Lung (tissue), 12 donors: ENCODE results near the gene LRRK1. TPM values are rescaled to one million over a fixed set of nuclear protein-coding genes. Genes with fewer than 3 reads are reported as not detected.

ENCODE experiments used
- ATAC-seq: fragments of 200-7000 bp; cut with Tn5 transposase; one replicate; pipeline ENCODE4 v1.9.1; 2020; ENCODE audit warnings: moderate number of reproducible peaks; ENCODE audit not compliant: insufficient read depth, low FRiP score
- DNase-seq, 3 donors: peaks; one replicate each; pipeline ENCODE4 v3.0.0-alpha.2; 2013 to 2017
- H3K27ac ChIP-seq, 2 donors: one replicate each; pipeline ENCODE4 v1.5.1; 2013; ENCODE audit warnings: mild to moderate bottlenecking in 2 of 2, moderate library complexity in 2 of 2, control low read depth in 1 of 2, inconsistent platforms in 1 of 2, low read depth in 1 of 2, low read length in 1 of 2
- H3K27me3 ChIP-seq, 3 donors: one replicate each; pipeline ENCODE4 v1.5.1; 2013; ENCODE audit warnings: low read length in 2 of 3; ENCODE audit not compliant: control insufficient read depth in 3 of 3, insufficient read depth in 3 of 3
- H3K36me3 ChIP-seq, 4 donors: one replicate each; pipeline ENCODE4 v1.5.1; 2013; ENCODE audit warnings: low read length in 4 of 4, mild to moderate bottlenecking in 1 of 4, moderate library complexity in 1 of 4; ENCODE audit not compliant: control insufficient read depth in 4 of 4, insufficient read depth in 4 of 4
- H3K4me1 ChIP-seq, 5 donors: one replicate each; pipeline ENCODE4 v1.5.1; 2013; ENCODE audit warnings: low read length in 5 of 5, mild to moderate bottlenecking in 2 of 5, moderate library complexity in 1 of 5; ENCODE audit not compliant: control insufficient read depth in 5 of 5, insufficient read depth in 5 of 5
- H3K4me3 ChIP-seq: one replicate; pipeline ENCODE4 v1.5.1; 2013; ENCODE audit warnings: mild to moderate bottlenecking, control low read depth, moderate library complexity
- H3K9ac ChIP-seq, 2 donors: one replicate each; pipeline ENCODE4 v1.5.1; 2013; ENCODE audit warnings: low read length in 2 of 2, control low read depth in 1 of 2; ENCODE audit not compliant: insufficient read depth in 1 of 2
- H3K9me3 ChIP-seq, 4 donors: one replicate each; pipeline ENCODE4 v1.5.1; 2013; ENCODE audit warnings: low read length in 3 of 4, mild to moderate bottlenecking in 1 of 4, moderate library complexity in 1 of 4; ENCODE audit not compliant: control insufficient read depth in 4 of 4, insufficient read depth in 3 of 4
- CTCF ChIP-seq: IDR thresholded peaks from 2 replicates; pipeline ENCODE4 v1.5.1; 2012; ENCODE audit warnings: mild to moderate bottlenecking; ENCODE audit errors: control extremely low read depth, extremely low read depth
- WGBS, 2 donors: extraction: QIAGEN DNeasy Blood & Tissue Kit; methylation state at CpG; one replicate each; pipeline ENCODE4 v1.1.7; 2013; 5-methylcytosine and 5-hydroxymethylcytosine counted together
- polyA plus RNA-seq, 2 donors: library from polyadenylated mRNA; stranded (reverse); fragments of 200-250 nt; gene quantifications; one replicate each; pipeline ENCODE4 v1.2.1, GENCODE V29; 2013
- total RNA-seq, 2 donors: library from RNA; depleted of rRNA in 1 of 2; stranded (reverse); fragments of >200 nt in 1 of 2; gene quantifications; one replicate each; pipeline ENCODE4 v1.2.1, GENCODE V29; 2014 to 2021
- donor health status: control.
- donor health status: control.
- donor health status: Bipolar disorder and iron deficiency.
- donor health status: healthy.
- donor health status: DM: yes; HTN: yes; CAD: no.

Gene LRRK1
- total and polyA plus RNA-seq, 4 donors, result 5.7 to 22.9 (median 9.7) TPM

- H3K9ac ChIP-seq, result no peak overlapping the region
- no peak for ATAC-seq
- no peak for TF ChIP-seq CTCF
- H3K9me3 ChIP-seq, result no peaks in the 10 kb centered on the region
- no peak for DNase-seq
- no peak overlapping the region for H3K4me3 ChIP-seq
- 88 to 90% methylated on average over 7 of the region's 7 CpGs for WGBS, 2 donors
- no peaks in the 10 kb centered on the region for H3K36me3 ChIP-seq
- H3K4me1 ChIP-seq, result peaks cover 0 to 8% (median 4%) of the 10 kb centered on the region in 5 donors
- no peaks in the 10 kb centered on the region for H3K27me3 ChIP-seq
- H3K27ac ChIP-seq, result no peak overlapping the region
These were observed 187.9 kb downstream of the LRRK1 start for GRCh38 chr15:101107101-101107500.

DNA sequence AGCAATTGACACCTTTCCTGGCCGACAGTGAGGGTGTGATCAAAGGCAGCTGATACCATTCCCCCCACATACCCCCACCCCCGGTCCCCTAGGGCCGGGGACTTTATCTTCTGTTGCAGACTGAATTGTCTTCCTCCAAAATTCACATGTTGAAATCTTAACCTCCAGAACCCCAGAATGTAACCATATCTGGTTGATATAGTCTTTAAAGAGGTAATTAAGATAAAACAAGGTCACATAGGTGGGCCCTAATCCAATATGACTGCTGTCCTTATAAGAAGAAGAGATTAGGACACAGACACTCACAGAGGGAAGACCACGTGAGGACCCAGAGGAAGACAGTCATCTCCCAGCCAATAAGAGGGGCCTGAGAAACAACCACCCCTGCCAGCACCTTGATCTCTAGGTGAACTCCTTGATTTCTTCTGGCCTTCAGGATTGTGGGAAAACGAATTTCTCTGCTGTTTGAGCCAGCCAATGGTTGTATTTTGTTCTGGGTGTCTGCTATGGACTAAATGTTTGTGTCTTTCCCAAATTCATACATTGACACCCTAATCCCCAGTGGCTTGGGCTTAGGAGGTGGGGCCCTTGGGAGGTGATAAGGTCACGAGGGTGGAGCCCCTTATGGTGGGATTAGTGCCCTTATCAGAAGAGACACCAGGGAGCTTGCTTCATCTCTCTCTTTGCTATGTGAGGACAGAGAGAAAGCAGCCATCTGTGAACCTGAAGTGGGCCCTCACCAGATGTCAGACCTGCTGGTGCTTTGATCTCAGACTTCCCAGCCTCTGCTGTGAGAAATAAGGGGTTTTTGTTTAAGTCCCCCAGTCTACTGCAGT lies 188.7 kb downstream of the LRRK1 start:
- ATAC-seq (no peak), DNase-seq (no peak)
- no peak overlapping the region for H3K27ac ChIP-seq
- H3K9ac ChIP-seq, result no peak overlapping the region
- no peaks in the 10 kb centered on the region for H3K36me3 ChIP-seq
- no peaks in the 10 kb centered on the region for H3K27me3 ChIP-seq
- peaks cover 0 to 14% (median 4%) of the 10 kb centered on the region in 5 donors for H3K4me1 ChIP-seq
- TF ChIP-seq CTCF, result no peak
- no peaks in the 10 kb centered on the region for H3K9me3 ChIP-seq
- WGBS, 2 donors, result 74 to 78% methylated on average over 6 of the region's 6 CpGs
- no peak overlapping the region for H3K4me3 ChIP-seq

- DNase-seq, result no peak
- H3K4me1 ChIP-seq, result peaks cover 0 to 20% (median 4%) of the 10 kb centered on the region in 5 donors
- H3K36me3 ChIP-seq, result no peaks in the 10 kb centered on the region
- H3K27ac ChIP-seq, result no peak overlapping the region
- no peak overlapping the region for H3K4me3 ChIP-seq
- no peak overlapping the region for H3K9ac ChIP-seq
- WGBS, 2 donors, result 91 to 94% methylated on average over 10 of the region's 10 CpGs
- TF ChIP-seq CTCF, result no peak
- H3K9me3 ChIP-seq, result no peaks in the 10 kb centered on the region
- no peak for ATAC-seq
- no peaks in the 10 kb centered on the region for H3K27me3 ChIP-seq
These were observed 189.3 kb downstream of the LRRK1 start for GRCh38 chr15:101108461-101108775.
